CD14-positive monocyte (primary cell): ENCODE results near the gene OCIAD2. TPM values are rescaled to one million over a fixed set of nuclear protein-coding genes. Genes with fewer than 3 reads are reported as not detected.

Experiments used
- DNase-seq, 3 donors: peaks; one replicate each; pipeline ENCODE4 v3.0.0-alpha.2; 2011 to 2022
- H2AFZ ChIP-seq: 2 replicates; pipeline ENCODE4 v1.6.0; 2012; ENCODE audit warnings: mild to moderate bottlenecking, low read depth, low read length, inconsistent platforms; ENCODE audit not compliant: insufficient read depth, poor library complexity, severe bottlenecking
- H3K27ac ChIP-seq, 2 donors: 1 replicate in 1 of 2; 2 replicates in 1 of 2; pipeline ENCODE4 v1.5.1; 2012 to 2013; ENCODE audit warnings: low read length in 2 of 2, control low read depth in 1 of 2, inconsistent platforms in 1 of 2, low read depth in 1 of 2, mild to moderate bottlenecking in 1 of 2
- H3K27me3 ChIP-seq, 2 donors: one replicate each; pipeline versions ENCODE4 v1.6.0 to v1.6.1; 2011 to 2013; ENCODE audit warnings: low read length in 2 of 2; ENCODE audit not compliant: control insufficient read depth in 2 of 2, insufficient read depth in 2 of 2
- H3K36me3 ChIP-seq, 2 donors: replicated peaks in 1 of 2; 1 replicate in 1 of 2; 2 replicates in 1 of 2; pipeline versions ENCODE4 v1.5.1 to v1.6.1; 2012 to 2013; ENCODE audit warnings: low read length in 2 of 2, control low read depth in 1 of 2, inconsistent platforms in 1 of 2, mild to moderate bottlenecking in 1 of 2; ENCODE audit not compliant: insufficient read depth in 2 of 2, control insufficient read depth in 1 of 2
- H3K4me1 ChIP-seq, 2 donors: 1 replicate in 1 of 2; 2 replicates in 1 of 2; pipeline versions ENCODE4 v1.5.1 to v1.6.1; 2012 to 2013; ENCODE audit warnings: low read length in 2 of 2, control low read depth in 1 of 2, inconsistent platforms in 1 of 2, mild to moderate bottlenecking in 1 of 2, moderate library complexity in 1 of 2; ENCODE audit not compliant: insufficient read depth in 2 of 2, control insufficient read depth in 1 of 2
- H3K4me2 ChIP-seq: replicated peaks from 2 replicates; pipeline ENCODE3; 2012; ENCODE audit warnings: low read length, moderate library complexity, mild to moderate bottlenecking; ENCODE audit not compliant: poor library complexity, severe bottlenecking; ENCODE audit errors: extremely low read depth
- H3K4me3 ChIP-seq, 3 experiments: fragments of 200-600 bp in 1 of 3; sonication (generic) in 1 of 3; replicated peaks in 1 of 3; 1 replicate in 2 of 3; 2 replicates in 1 of 3; pipeline ENCODE4 v1.5.1; 2011 to 2013; ENCODE audit warnings: low read length in 3 of 3, mild to moderate bottlenecking in 3 of 3, control low read depth in 2 of 3, low read depth in 2 of 3, inconsistent platforms in 1 of 3, moderate library complexity in 1 of 3
- H3K79me2 ChIP-seq: 2 replicates; pipeline ENCODE4 v1.6.0; 2012; ENCODE audit warnings: mild to moderate bottlenecking, control low read depth, inconsistent platforms, low read length, moderate library complexity; ENCODE audit not compliant: insufficient read depth
- H3K9ac ChIP-seq: 2 replicates; pipeline ENCODE4 v1.6.0; 2017; ENCODE audit warnings: low read length, mild to moderate bottlenecking; ENCODE audit not compliant: insufficient read depth, poor library complexity, severe bottlenecking
- H3K9me3 ChIP-seq, 2 donors: replicated peaks in 1 of 2; 1 replicate in 1 of 2; 2 replicates in 1 of 2; pipeline versions ENCODE4 v1.5.1 to v1.6.1; 2012 to 2013; ENCODE audit warnings: low read length in 2 of 2, control low read depth in 1 of 2; ENCODE audit not compliant: control insufficient read depth in 1 of 2, insufficient read depth in 1 of 2
- H4K20me1 ChIP-seq: 2 replicates; pipeline ENCODE4 v1.6.0; 2012; ENCODE audit warnings: mild to moderate bottlenecking, low read length, control low read depth, moderate library complexity; ENCODE audit not compliant: insufficient read depth
- H3K27ac Mint-ChIP-seq, 7 donors: one replicate each; pipeline ENCODE4 v1.8.0; 2020; ENCODE audit warnings: mild to moderate bottlenecking in 7 of 7, mixed read lengths in 7 of 7, moderate library complexity in 6 of 7, inconsistent platforms in 2 of 7
- H3K27me3 Mint-ChIP-seq, 3 donors: one replicate each; pipeline ENCODE4 v1.8.0; 2021 to 2022; ENCODE audit warnings: low read depth in 3 of 3, mild to moderate bottlenecking in 3 of 3, mixed read lengths in 3 of 3, moderate library complexity in 3 of 3, inconsistent platforms in 1 of 3
- H3K36me3 Mint-ChIP-seq, 2 donors: one replicate each; pipeline ENCODE4 v1.8.0; 2020; ENCODE audit warnings: mixed read lengths in 2 of 2, inconsistent platforms in 1 of 2, mild to moderate bottlenecking in 1 of 2
- H3K4me1 Mint-ChIP-seq: one replicate; pipeline ENCODE4 v1.8.0; 2020; ENCODE audit warnings: mild to moderate bottlenecking, mixed read lengths
- H3K4me3 Mint-ChIP-seq, 2 donors: one replicate each; pipeline ENCODE4 v1.8.0; 2020; ENCODE audit warnings: mild to moderate bottlenecking in 2 of 2, mixed read lengths in 2 of 2, moderate library complexity in 1 of 2
- H3K9me3 Mint-ChIP-seq, 7 donors: one replicate each; pipeline ENCODE4 v1.8.0; 2020 to 2022; ENCODE audit warnings: mixed read lengths in 7 of 7, mild to moderate bottlenecking in 6 of 7, moderate library complexity in 6 of 7, inconsistent platforms in 2 of 7
- CTCF ChIP-seq: fragments of 200-600 bp; IDR thresholded peaks from one replicate; pipeline ENCODE4 v1.8.0; 2022; ENCODE audit warnings: antibody characterized with exemption, mild to moderate bottlenecking
- WGBS: methylation state at CpG from one replicate; pipeline ENCODE4 v1.1.5; 2013; ENCODE audit warnings: missing lambda C conversion rate; ENCODE audit not compliant: insufficient coverage; 5-methylcytosine and 5-hydroxymethylcytosine counted together
- intact Hi-C, 2 donors: fragments of 100-400 bp; cut with micrococcal nuclease; formaldehyde crosslinking; loops; one replicate each; pipeline versions ENCODE4 v1.15.0 to v1.15.1; 2023
- polyA plus RNA-seq, 3 donors: library from polyadenylated mRNA; depleted of rRNA in 1 of 3; unstranded in 2 of 3; stranded (reverse) in 1 of 3; fragments of 300-500 nt in 2 of 3; fragments of >200 nt in 1 of 3; fragmentation: Illumina TruSeq in 2 of 3; gene quantifications; 1 replicate in 2 of 3; 2 replicates in 1 of 3; pipeline ENCODE4 v1.2.3, GENCODE V29; 2012 to 2021

The OCIAD2 gene
- polyA plus RNA-seq, 3 donors: 2.1 to 3.1 (median 2.9) TPM

- Histone ChIP-seq H3K4me3 (no peak overlapping the region), H3K27me3 (peaks cover 0 to 3% of the 10 kb centered on the region in 2 donors), H3K79me2 (no peaks in the 10 kb centered on the region), H4K20me1 (no peaks in the 10 kb centered on the region), H2AFZ (no peak overlapping the region), H3K4me2 (no peak overlapping the region), H3K9me3 (peaks cover 0 to 2% of the 10 kb centered on the region in 2 donors), H3K9ac (no peak overlapping the region), H3K36me3 (no peaks in the 10 kb centered on the region), H3K27ac (no peak overlapping the region), H3K4me1 (peaks cover 6 to 9% of the 10 kb centered on the region in 2 donors)
- Mint-ChIP-seq H3K4me3 (no peak overlapping the region), H3K36me3 (peaks cover 0 to 2% of the 10 kb centered on the region in 2 donors), H3K27me3 (peaks cover 4 to 9% (median 6%) of the 10 kb centered on the region in 3 donors), H3K27ac (no peak overlapping the region), H3K9me3 (peaks cover 0 to 9% (median 3%) of the 10 kb centered on the region in 7 donors), H3K4me1 (peaks cover 12% of the 10 kb centered on the region)
- intact Hi-C loops: no loop called here
- DNase-seq: no peak
- 100% methylated on average over 1 of the region's 3 CpGs for WGBS
- TF ChIP-seq CTCF: no peak
These were observed 3.1 kb upstream of the OCIAD2 start for GRCh38 chr4:48909697-48910096.

DNA sequence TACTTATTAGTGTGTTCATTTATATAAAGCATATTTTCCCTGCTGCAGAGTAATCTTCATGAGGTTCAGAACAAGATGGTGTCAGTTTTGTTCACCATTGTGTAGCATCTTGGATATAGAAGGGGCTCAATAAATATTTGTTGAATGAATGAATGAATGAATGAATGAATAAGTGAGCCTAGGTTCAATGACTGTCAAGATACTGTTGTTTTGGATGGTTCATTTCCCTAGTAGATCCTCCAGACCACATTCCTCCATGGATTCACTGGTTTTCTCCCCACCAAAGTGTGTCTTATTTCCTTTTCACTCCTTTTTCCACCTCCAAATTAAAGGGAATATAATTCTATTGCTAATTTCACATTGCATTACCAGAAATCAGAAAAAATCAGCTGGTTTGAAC lies 2.1 kb upstream of the OCIAD2 start:
- Histone ChIP-seq H3K27ac (no peak overlapping the region), H3K4me3 (no peak overlapping the region), H3K9me3 (peaks cover 0 to 2% of the 10 kb centered on the region in 2 donors), H3K4me1 (peaks cover 6 to 9% of the 10 kb centered on the region in 2 donors), H3K4me2 (no peak overlapping the region), H3K79me2 (no peaks in the 10 kb centered on the region), H3K9ac (no peak overlapping the region), H4K20me1 (no peaks in the 10 kb centered on the region), H3K36me3 (no peaks in the 10 kb centered on the region), H3K27me3 (peaks cover 0 to 3% of the 10 kb centered on the region in 2 donors), H2AFZ (no peak overlapping the region)
- no peak overlapping the region for H3K27ac Mint-ChIP-seq
- H3K27me3 Mint-ChIP-seq: peaks cover 4 to 9% (median 6%) of the 10 kb centered on the region in 3 donors
- no peak overlapping the region for H3K4me3 Mint-ChIP-seq
- no peak for TF ChIP-seq CTCF
- peaks cover 0 to 9% (median 3%) of the 10 kb centered on the region in 7 donors for H3K9me3 Mint-ChIP-seq
- peaks cover 12% of the 10 kb centered on the region for H3K4me1 Mint-ChIP-seq
- no peak for DNase-seq
- intact Hi-C loops: no loop called here
- H3K36me3 Mint-ChIP-seq: peaks cover 0 to 2% of the 10 kb centered on the region in 2 donors
